ENCODE results near the gene SP140. TPM values are rescaled to one million over a fixed set of nuclear protein-coding genes. Genes with fewer than 3 reads are reported as not detected.
"Not testable (repeated sequence)": the region's sequence is repeated elsewhere in the genome, so short reads cannot be mapped to it uniquely, and the experiment has no call there.

Gene SP140
- total and polyA plus RNA-seq, 8 donors = 0.12 to 1.5 (median 0.34) TPM

DNA sequence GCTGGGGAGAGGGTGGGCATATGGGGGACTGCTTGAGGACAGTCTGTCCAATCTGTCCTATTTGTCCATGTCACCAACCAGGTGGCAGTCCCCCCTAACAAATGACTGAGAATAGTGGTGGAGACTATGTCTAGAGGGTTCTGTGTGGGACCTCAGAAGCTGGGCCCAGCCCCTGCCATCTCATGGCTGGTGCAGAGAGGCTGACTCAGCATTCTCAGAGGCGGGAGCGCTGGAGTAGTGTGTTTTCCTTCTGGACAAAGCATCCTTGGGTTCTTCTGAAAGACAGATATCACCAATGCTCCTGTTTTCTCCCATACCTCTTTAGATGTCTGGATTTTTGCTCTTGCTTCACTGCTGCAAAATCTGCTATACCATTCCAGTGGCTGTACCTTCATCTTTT lies 57.4 kb downstream of the SP140 start:
- WGBS, 2 donors = 88 to 89% methylated on average over 2 of the region's 2 CpGs
- intact Hi-C loops (cut with DNase I) = no loop called here
- H3K4me3 ChIP-seq = no peak overlapping the region
- FAIRE-seq (no peak), ATAC-seq (no peak), DNase-seq (no peak)
- no peak overlapping the region for H3K27ac ChIP-seq
- H3K27me3 ChIP-seq = no peaks in the 10 kb centered on the region
- TF ChIP-seq CTCF (IDR thresholded peaks at IDR 0.05) = no peak
- no peaks in the 10 kb centered on the region for H3K4me1 ChIP-seq
- H3K36me3 ChIP-seq = no peaks in the 10 kb centered on the region
- no peaks in the 10 kb centered on the region for H3K9me3 ChIP-seq

DNA sequence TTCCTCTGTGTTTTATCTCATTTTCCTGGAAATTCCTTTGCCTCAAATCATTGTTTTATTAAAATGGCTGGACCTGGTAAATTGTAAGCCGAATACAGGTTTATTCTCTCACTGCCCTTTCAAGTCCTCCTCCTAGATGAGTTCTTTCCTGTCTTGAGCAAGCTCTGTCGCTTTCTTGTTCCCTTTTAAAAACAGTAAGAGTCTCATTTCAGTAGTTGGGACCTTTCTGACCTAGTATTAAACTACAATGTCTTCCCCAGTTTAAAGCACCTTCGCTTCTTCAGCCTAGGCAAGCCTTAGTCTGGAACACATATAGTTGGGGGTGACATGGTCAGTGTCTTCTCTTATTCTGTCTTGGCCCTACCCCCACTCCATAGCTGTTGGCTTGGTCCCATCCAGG lies 60.5 kb downstream of the SP140 start:
- H3K4me3 ChIP-seq = no peak overlapping the region
- DNase-seq (no peak), ATAC-seq (no peak), FAIRE-seq (no peak)
- intact Hi-C loops (cut with DNase I) = no loop called here
- no peak overlapping the region for H3K27ac ChIP-seq
- 64 to 79% methylated on average over 3 of the region's 3 CpGs for WGBS, 2 donors
- no peaks in the 10 kb centered on the region for H3K36me3 ChIP-seq
- H3K27me3 ChIP-seq = no peaks in the 10 kb centered on the region
- H3K9me3 ChIP-seq = no peaks in the 10 kb centered on the region
- TF ChIP-seq CTCF (IDR thresholded peaks at IDR 0.05) = no peak
- H3K4me1 ChIP-seq = no peaks in the 10 kb centered on the region

- 82 to 83% methylated on average over 4 of the region's 4 CpGs for WGBS, 2 donors
- H3K27me3 ChIP-seq; H3K27ac ChIP-seq; H3K4me3 ChIP-seq; ATAC-seq; H3K9me3 ChIP-seq; intact Hi-C loops (cut with DNase I); DNase-seq; H3K4me1 ChIP-seq; H3K36me3 ChIP-seq; FAIRE-seq: not testable (repeated sequence)
These were observed 63.8 kb downstream of the SP140 start for GRCh38 chr2:230289311-230289710.

GRCh38 chr2:230295192-230295591 lies 69.7 kb downstream of the SP140 start:
- intact Hi-C loops (cut with DNase I) = no loop called here
- no peak for FAIRE-seq
- no peak overlapping the region for H3K4me3 ChIP-seq
- WGBS, 2 donors = 82 to 87% methylated on average over 6 of the region's 6 CpGs
- no peaks in the 10 kb centered on the region for H3K36me3 ChIP-seq
- no peaks in the 10 kb centered on the region for H3K4me1 ChIP-seq
- H3K27me3 ChIP-seq = no peaks in the 10 kb centered on the region
- no peak for ATAC-seq
- no peaks in the 10 kb centered on the region for H3K9me3 ChIP-seq
- DNase-seq = no peak
- H3K27ac ChIP-seq = no peak overlapping the region
- TF ChIP-seq CTCF (IDR thresholded peaks at IDR 0.05) = no peak

DNA sequence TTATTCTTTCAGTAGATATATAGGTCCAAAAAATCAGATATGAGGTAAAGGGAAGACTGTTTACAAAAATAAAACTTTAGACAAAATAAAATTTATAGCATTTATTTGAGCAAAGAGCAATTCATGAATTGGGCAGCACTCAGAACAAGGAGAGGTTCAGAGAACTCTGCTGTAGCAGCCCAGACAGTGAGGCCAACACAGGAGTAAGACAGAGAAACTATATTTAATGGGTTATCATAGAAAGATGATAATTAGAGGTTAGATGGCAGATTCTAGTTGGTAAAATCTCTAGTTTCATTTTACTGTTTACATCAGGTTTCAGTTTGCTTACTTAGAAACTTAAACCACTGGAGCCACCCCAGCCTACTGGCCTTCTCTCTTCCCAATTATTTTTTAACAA lies 71.4 kb downstream of the SP140 start:
- TF ChIP-seq CTCF (IDR thresholded peaks at IDR 0.05) = no peak
- ATAC-seq = no peak
- no peak for FAIRE-seq

GRCh38 chr2:230299618-230300017 lies 74.1 kb downstream of the SP140 start:
- no peaks in the 10 kb centered on the region for H3K36me3 ChIP-seq
- no peaks in the 10 kb centered on the region for H3K4me1 ChIP-seq
- no peak for TF ChIP-seq CTCF (IDR thresholded peaks at IDR 0.05)
- FAIRE-seq (no peak), DNase-seq (no peak), ATAC-seq (no peak)
- H3K9me3 ChIP-seq = no peaks in the 10 kb centered on the region
- intact Hi-C loops (cut with DNase I) = no loop called here
- H3K4me3 ChIP-seq = no peak overlapping the region
- H3K27me3 ChIP-seq = no peaks in the 10 kb centered on the region
- H3K27ac ChIP-seq = no peak overlapping the region
- WGBS, 2 donors = 85% methylated on average over 2 of the region's 2 CpGs

More for the DNA sequence above, 71.4 kb downstream of the SP140 start:
- intact Hi-C loops (cut with DNase I) = no loop called here
- no peak overlapping the region for H3K4me3 ChIP-seq
- no peak for DNase-seq
- no peaks in the 10 kb centered on the region for H3K36me3 ChIP-seq
- H3K27ac ChIP-seq = no peak overlapping the region
- no peaks in the 10 kb centered on the region for H3K27me3 ChIP-seq
- no peaks in the 10 kb centered on the region for H3K4me1 ChIP-seq
- H3K9me3 ChIP-seq = no peaks in the 10 kb centered on the region
